Mesenchymal stem cell (in vitro differentiated cells and primary cell): ENCODE measurements around the gene HPCAL1.

Experiments
- DNase-seq: peaks from one replicate; pipeline ENCODE4 v3.0.0-alpha.2; 2013
- H2AFZ ChIP-seq: one replicate; pipeline ENCODE4 v1.6.1; 2013; ENCODE audit warnings: low read depth, mild to moderate bottlenecking, control low read depth, inconsistent platforms, low read length, moderate library complexity
- H2AK5ac ChIP-seq: 2 replicates; pipeline ENCODE4 v1.6.1; 2013; ENCODE audit warnings: low read length, moderate library complexity, mild to moderate bottlenecking, inconsistent platforms; ENCODE audit not compliant: severe bottlenecking
- H2BK120ac ChIP-seq: one replicate; pipeline ENCODE4 v1.6.1; 2013; ENCODE audit warnings: low read depth, mild to moderate bottlenecking, inconsistent platforms, low read length, moderate library complexity
- H2BK12ac ChIP-seq, 2 experiments: one replicate each; pipeline ENCODE4 v1.6.1; 2013; ENCODE audit warnings: inconsistent platforms in 2 of 2, low read length in 2 of 2, mild to moderate bottlenecking in 2 of 2, moderate library complexity in 2 of 2, control low read depth in 1 of 2
- H2BK15ac ChIP-seq: one replicate; pipeline ENCODE4 v1.6.1; 2013; ENCODE audit warnings: mild to moderate bottlenecking, low read depth, inconsistent platforms; ENCODE audit not compliant: poor library complexity, severe bottlenecking
- H2BK5ac ChIP-seq: 2 replicates; pipeline ENCODE4 v1.6.1; 2013; ENCODE audit warnings: low read depth, mild to moderate bottlenecking, low read length, control low read depth, inconsistent platforms; ENCODE audit not compliant: poor library complexity, severe bottlenecking
- H3K14ac ChIP-seq, 2 experiments: one replicate each; pipeline ENCODE4 v1.6.1; 2013; ENCODE audit warnings: inconsistent platforms in 2 of 2, low read length in 2 of 2, control low read depth in 1 of 2, mild to moderate bottlenecking in 1 of 2, moderate library complexity in 1 of 2
- H3K18ac ChIP-seq, 2 experiments: one replicate each; pipeline ENCODE4 v1.6.1; 2013; ENCODE audit warnings: inconsistent platforms in 2 of 2, low read length in 2 of 2, control low read depth in 1 of 2, low read depth in 1 of 2, mild to moderate bottlenecking in 1 of 2
- H3K23ac ChIP-seq, 2 experiments: one replicate each; pipeline ENCODE4 v1.6.1; 2013; ENCODE audit warnings: inconsistent platforms in 2 of 2, low read length in 2 of 2, mild to moderate bottlenecking in 2 of 2, moderate library complexity in 2 of 2, control low read depth in 1 of 2
- H3K27ac ChIP-seq: 2 replicates; pipeline ENCODE4 v1.5.1; 2013; ENCODE audit warnings: mild to moderate bottlenecking, moderate library complexity, low read length, control low read depth, inconsistent platforms; ENCODE audit not compliant: poor library complexity, severe bottlenecking
- H3K27me3 ChIP-seq, 2 experiments: 2 replicates each; pipeline versions ENCODE4 v1.6.1 to v1.7.0; 2013; ENCODE audit warnings: low read length in 2 of 2, mild to moderate bottlenecking in 2 of 2, moderate library complexity in 2 of 2, control low read depth in 1 of 2, inconsistent platforms in 1 of 2; ENCODE audit not compliant: control insufficient read depth in 1 of 2, insufficient read depth in 1 of 2
- H3K36me3 ChIP-seq, 2 experiments: 2 replicates each; pipeline versions ENCODE4 v1.6.1 to v1.7.0; 2013; ENCODE audit warnings: low read length in 2 of 2, control low read depth in 1 of 2, inconsistent platforms in 1 of 2, low read depth in 1 of 2, mild to moderate bottlenecking in 1 of 2; ENCODE audit not compliant: insufficient read depth in 2 of 2, control insufficient read depth in 1 of 2
- H3K4ac ChIP-seq, 2 experiments: one replicate each; pipeline ENCODE4 v1.6.1; 2013; ENCODE audit warnings: inconsistent platforms in 2 of 2, low read length in 2 of 2, mild to moderate bottlenecking in 2 of 2, moderate library complexity in 2 of 2, control low read depth in 1 of 2, low read depth in 1 of 2
- H3K4me1 ChIP-seq: 2 replicates; pipeline ENCODE4 v1.6.1; 2013; ENCODE audit warnings: low read depth, low read length, control low read depth; ENCODE audit not compliant: control insufficient read depth, insufficient read depth
- H3K4me2 ChIP-seq: 2 replicates; pipeline ENCODE4 v1.6.1; 2013; ENCODE audit warnings: low read length, mild to moderate bottlenecking, inconsistent platforms; ENCODE audit not compliant: poor library complexity, severe bottlenecking
- H3K4me3 ChIP-seq, 2 experiments: 2 replicates each; pipeline versions ENCODE4 v1.5.1 to v1.7.0; 2013; ENCODE audit warnings: low read length in 2 of 2, mild to moderate bottlenecking in 2 of 2, control low read depth in 1 of 2, low read depth in 1 of 2; ENCODE audit not compliant: insufficient read depth in 1 of 2
- H3K79me1 ChIP-seq: replicated peaks from 2 replicates; pipeline ENCODE4 v1.6.1; 2013; ENCODE audit warnings: mild to moderate bottlenecking, control low read depth, low read length, inconsistent platforms; ENCODE audit not compliant: poor library complexity, severe bottlenecking
- H3K9ac ChIP-seq: 2 replicates; pipeline ENCODE4 v1.7.0; 2013; ENCODE audit warnings: mild to moderate bottlenecking, low read length, moderate library complexity
- H3K9me3 ChIP-seq: 2 replicates; pipeline ENCODE4 v1.7.0; 2013; ENCODE audit warnings: mild to moderate bottlenecking, low read length; ENCODE audit not compliant: control insufficient read depth
- H4K8ac ChIP-seq: one replicate; pipeline ENCODE4 v1.6.1; 2013; ENCODE audit warnings: inconsistent platforms, mild to moderate bottlenecking, low read length, moderate library complexity
- H4K91ac ChIP-seq: one replicate; pipeline ENCODE4 v1.6.1; 2013; ENCODE audit warnings: mild to moderate bottlenecking, low read length, inconsistent platforms
- WGBS: methylation state at CpG from one replicate; pipeline ENCODE4 v1.1.7; 2013; ENCODE audit warnings: mixed read lengths; 5-methylcytosine and 5-hydroxymethylcytosine counted together

The HPCAL1 gene

DNA sequence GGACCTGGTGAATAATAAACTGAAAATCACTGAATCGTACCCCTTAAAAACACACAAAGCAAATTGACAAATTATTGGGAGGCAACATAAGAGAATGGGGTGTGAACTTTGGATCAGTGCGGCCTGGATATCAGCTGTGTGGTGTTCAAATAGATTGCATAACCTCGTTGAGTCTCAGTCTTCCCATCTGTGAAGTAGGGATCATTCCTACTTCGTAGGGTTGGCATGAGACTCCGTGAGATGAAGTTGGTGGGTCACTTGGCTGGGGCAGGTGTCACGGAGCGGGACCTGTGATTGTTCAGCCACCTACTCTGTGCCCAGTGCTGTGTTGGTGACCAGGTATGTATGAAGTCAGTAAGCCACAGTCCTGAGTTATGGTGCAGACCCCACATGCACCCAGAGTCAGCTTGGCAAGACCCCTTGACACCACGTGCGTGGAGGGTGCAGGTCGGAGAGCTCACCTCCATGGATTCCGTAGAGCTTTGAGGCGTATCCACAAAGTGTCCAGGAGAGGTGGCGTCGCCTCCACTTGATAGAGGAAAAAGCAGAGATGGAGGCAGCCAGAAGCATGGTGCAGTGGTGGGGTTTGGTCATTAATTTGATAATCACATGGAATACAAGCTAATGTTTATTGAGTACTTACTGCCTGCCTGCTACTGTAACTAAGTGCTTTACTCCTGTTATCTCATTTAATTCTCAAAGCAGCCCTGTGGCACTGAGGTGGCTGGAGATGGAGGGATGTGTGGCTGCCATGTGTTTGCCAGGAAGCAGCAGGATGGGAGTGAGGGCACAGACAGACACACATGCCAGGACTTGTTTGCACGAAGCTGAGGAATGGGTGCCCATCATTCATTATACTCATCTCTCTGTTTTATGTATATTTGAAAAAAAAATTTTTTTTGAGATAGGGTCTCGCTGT lies 35.8 kb downstream of the HPCAL1 start:
- H3K9ac ChIP-seq = no peak overlapping the region
- no peak overlapping the region for H3K18ac ChIP-seq
- peaks cover 15% of the 10 kb centered on the region for H3K4me1 ChIP-seq
- H4K91ac ChIP-seq = no peak overlapping the region
- H2BK12ac ChIP-seq = no peak overlapping the region
- no peak overlapping the region for H2BK120ac ChIP-seq
- peak overlapping the region in 1 of 2 experiments; percentile 57 for H3K14ac ChIP-seq
- no peaks in the 10 kb centered on the region for H3K27me3 ChIP-seq
- H3K79me1 ChIP-seq = peaks cover 38% of the 10 kb centered on the region
- H3K4me2 ChIP-seq = no peak overlapping the region
- peaks cover 0 to 6% of the 10 kb centered on the region in 2 experiments for H3K36me3 ChIP-seq
- peaks cover 8% of the 10 kb centered on the region for H3K9me3 ChIP-seq
- H3K23ac ChIP-seq = no peak overlapping the region
- DNase-seq = no peak
- no peak overlapping the region for H4K8ac ChIP-seq
- H3K4ac ChIP-seq = no peak overlapping the region
- no peak overlapping the region for H2AFZ ChIP-seq
- 94% methylated on average over 14 of the region's 16 CpGs for WGBS
- H2BK5ac ChIP-seq = no peak overlapping the region
- H2AK5ac ChIP-seq = no peak overlapping the region
- H3K27ac ChIP-seq = no peak overlapping the region
- no peak overlapping the region for H2BK15ac ChIP-seq
- H3K4me3 ChIP-seq = no peak overlapping the region

DNA sequence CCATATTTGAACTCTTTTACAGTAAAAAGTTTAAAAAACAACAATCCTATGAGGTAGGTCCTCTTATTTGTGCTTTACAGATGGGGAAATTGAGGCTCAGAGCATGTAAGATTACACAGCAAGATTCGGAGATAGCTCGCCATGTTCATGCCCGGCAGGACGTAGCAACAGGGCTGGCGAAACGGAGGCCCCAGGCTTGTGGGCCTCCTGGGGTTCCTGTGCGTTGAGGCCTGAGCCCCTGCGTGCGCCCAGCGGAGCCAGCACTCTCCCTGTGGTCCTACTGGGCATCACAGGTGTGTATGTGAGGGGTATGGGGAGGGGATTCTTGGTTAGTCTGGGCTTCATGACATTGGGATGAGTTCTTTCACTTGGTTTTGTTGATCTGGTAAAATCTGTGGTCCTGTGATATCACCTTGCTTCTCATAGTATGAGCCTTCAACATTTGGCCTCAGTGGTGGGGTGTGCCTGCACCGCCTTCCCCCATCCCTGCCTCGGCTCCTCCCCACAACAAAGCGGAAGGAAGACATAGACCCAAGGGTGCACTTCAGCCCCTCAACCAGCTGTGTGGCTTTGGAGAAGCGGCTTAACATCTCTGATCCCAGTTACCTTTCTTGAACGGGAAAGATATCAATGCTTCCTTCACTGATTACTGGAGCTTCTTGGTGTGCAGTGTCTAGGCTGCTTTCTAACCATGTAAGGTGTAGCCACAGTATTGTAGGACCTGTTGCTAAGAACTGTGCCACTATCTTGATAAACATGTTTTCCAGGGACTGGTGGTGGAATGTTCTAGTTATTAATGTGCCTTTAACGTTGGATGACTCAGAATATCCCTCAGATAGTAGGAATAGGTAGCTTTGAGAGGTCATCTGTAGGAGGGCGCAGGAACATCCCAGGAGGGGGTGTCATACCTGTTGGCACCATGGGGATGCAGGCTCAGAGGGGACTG lies 37.2 kb downstream of the HPCAL1 start:
- H3K4me1 ChIP-seq = peaks cover 15% of the 10 kb centered on the region
- no peak overlapping the region for H4K91ac ChIP-seq
- H3K27me3 ChIP-seq = no peaks in the 10 kb centered on the region
- no peak overlapping the region for H2BK12ac ChIP-seq
- no peak overlapping the region for H3K4me3 ChIP-seq
- no peak overlapping the region for H2BK15ac ChIP-seq
- no peak overlapping the region for H2AFZ ChIP-seq
- H3K36me3 ChIP-seq = peaks cover 0 to 6% of the 10 kb centered on the region in 2 experiments
- no peak overlapping the region for H3K18ac ChIP-seq
- peak overlapping the region in 1 of 2 experiments; percentile 31 for H3K14ac ChIP-seq
- no peak overlapping the region for H4K8ac ChIP-seq
- H3K9ac ChIP-seq = no peak overlapping the region
- peak overlapping the region in 1 of 2 experiments; percentile 70 for H3K23ac ChIP-seq
- H2AK5ac ChIP-seq = no peak overlapping the region
- no peak for DNase-seq
- WGBS = 94% methylated on average over 17 of the region's 17 CpGs
- H3K27ac ChIP-seq = no peak overlapping the region
- peaks cover 7% of the 10 kb centered on the region for H3K9me3 ChIP-seq
- H3K4ac ChIP-seq = no peak overlapping the region
- H3K79me1 ChIP-seq = peaks cover 40% of the 10 kb centered on the region
- no peak overlapping the region for H2BK5ac ChIP-seq
- H2BK120ac ChIP-seq = no peak overlapping the region
- H3K4me2 ChIP-seq = no peak overlapping the region

DNA sequence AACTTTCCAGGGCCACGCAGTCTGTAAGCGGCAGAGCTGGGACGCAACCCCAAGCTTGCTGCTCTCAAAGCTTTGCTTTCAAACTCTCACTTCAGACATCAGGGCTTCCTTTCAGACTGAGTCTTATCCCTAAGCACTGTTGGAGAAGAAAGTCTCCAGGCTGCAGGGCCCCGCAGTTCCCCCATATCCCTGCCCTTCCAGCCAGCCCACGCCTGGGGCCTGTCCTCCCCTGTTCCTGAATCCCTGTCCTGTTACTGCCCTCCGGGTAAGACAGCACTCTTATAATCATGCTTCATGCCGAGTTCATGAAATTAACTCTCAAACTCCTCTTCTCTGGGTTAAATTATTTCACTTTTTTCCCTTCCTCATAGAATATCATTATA lies 37.9 kb downstream of the HPCAL1 start:
- peaks cover 15% of the 10 kb centered on the region for H3K4me1 ChIP-seq
- H2BK5ac ChIP-seq = no peak overlapping the region
- H3K4me3 ChIP-seq = no peak overlapping the region
- H4K8ac ChIP-seq = no peak overlapping the region
- H2BK120ac ChIP-seq = no peak overlapping the region
- no peak overlapping the region for H3K18ac ChIP-seq
- WGBS = 92% methylated on average over 6 of the region's 7 CpGs
- no peak overlapping the region for H3K27ac ChIP-seq
- H2AK5ac ChIP-seq = no peak overlapping the region
- DNase-seq = no peak
- H3K27me3 ChIP-seq = no peaks in the 10 kb centered on the region
- no peak overlapping the region for H3K4ac ChIP-seq
- no peak overlapping the region for H2BK12ac ChIP-seq
- peaks cover 0 to 2% of the 10 kb centered on the region in 2 experiments for H3K36me3 ChIP-seq
- H2AFZ ChIP-seq = no peak overlapping the region
- H3K23ac ChIP-seq = no peak overlapping the region
- H3K9ac ChIP-seq = no peak overlapping the region
- no peak overlapping the region for H3K4me2 ChIP-seq
- H3K9me3 ChIP-seq = peaks cover under 1% of the 10 kb centered on the region
- H3K14ac ChIP-seq = no peak overlapping the region
- no peak overlapping the region for H4K91ac ChIP-seq
- no peak overlapping the region for H2BK15ac ChIP-seq
- peaks cover 33% of the 10 kb centered on the region for H3K79me1 ChIP-seq

DNA sequence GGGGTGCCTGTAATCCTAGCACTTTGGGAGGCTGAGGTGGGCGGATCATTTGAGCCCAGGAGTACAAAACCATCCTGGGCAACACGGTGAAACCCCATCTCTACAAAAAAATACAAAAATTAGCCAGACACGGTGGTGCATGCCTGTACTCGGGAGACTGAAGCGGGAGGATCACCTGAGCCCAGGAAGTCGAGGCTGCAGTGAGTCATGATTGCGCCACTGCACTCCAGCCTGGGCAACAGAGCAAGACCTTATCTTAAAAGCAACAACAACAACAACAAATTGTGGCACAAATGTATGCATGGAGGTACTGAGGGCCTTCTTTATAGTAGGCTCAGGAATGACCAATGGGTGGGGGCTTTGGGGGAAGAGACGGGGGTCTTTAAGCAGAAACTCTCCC lies 38.5 kb downstream of the HPCAL1 start:
- Histone ChIP-seq H3K36me3 (peaks cover 0 to 2% of the 10 kb centered on the region in 2 experiments), H3K4ac (no peak overlapping the region), H3K4me3 (no peak overlapping the region), H3K14ac (no peak overlapping the region), H3K9ac (no peak overlapping the region), H2AK5ac (no peak overlapping the region), H3K9me3 (no peaks in the 10 kb centered on the region), H2BK120ac (no peak overlapping the region), H3K27me3 (no peaks in the 10 kb centered on the region), H2AFZ (no peak overlapping the region), H3K4me2 (no peak overlapping the region), H3K27ac (no peak overlapping the region), H3K18ac (no peak overlapping the region), H2BK15ac (no peak overlapping the region), H3K23ac (no peak overlapping the region), H2BK5ac (no peak overlapping the region), H3K4me1 (peaks cover 17% of the 10 kb centered on the region), H3K79me1 (peaks cover 38% of the 10 kb centered on the region), H4K91ac (no peak overlapping the region), H4K8ac (no peak overlapping the region), H2BK12ac (no peak overlapping the region)
- no peak for DNase-seq
- WGBS = 83% methylated on average over 6 of the region's 8 CpGs
